Activated T-helper 1 cell treated with anti-CD3 and anti-CD28 coated beads, Interleukin-12 subunit alpha, Interleukin-12 subunit beta, Interleukin-2, Interleukin-4 antibody, amounts not matched to agents 30 ng/mL and 10 ng/mL and 1 ng/mL, durations not matched to agents 14 hours and 24 hours and 36 hours (primary cell): Measurements from ENCODE around the gene TSPAN9. TPM values are rescaled to one million over a fixed set of nuclear protein-coding genes. Genes with fewer than 3 reads are reported as not detected.

Experiments
- DNase-seq: peaks from one replicate; pipeline ENCODE4 v3.0.0; 2021; ENCODE audit warnings: low spot score
- H3K27ac Mint-ChIP-seq: one replicate; pipeline ENCODE4 v1.8.0; 2021; ENCODE audit warnings: mild to moderate bottlenecking, mixed read lengths
- H3K27me3 Mint-ChIP-seq: one replicate; pipeline ENCODE4 v1.8.0; 2022; ENCODE audit warnings: mild to moderate bottlenecking, moderate library complexity, mixed read lengths; ENCODE audit not compliant: insufficient read depth
- H3K36me3 Mint-ChIP-seq: one replicate; pipeline ENCODE4 v1.8.0; 2021; ENCODE audit warnings: low read depth, mixed read lengths
- H3K4me1 Mint-ChIP-seq: one replicate; pipeline ENCODE4 v1.8.0; 2021; ENCODE audit warnings: low read depth, mixed read lengths
- H3K4me3 Mint-ChIP-seq: one replicate; pipeline ENCODE4 v1.8.0; 2021; ENCODE audit warnings: mild to moderate bottlenecking, moderate library complexity, mixed read lengths
- H3K9me3 Mint-ChIP-seq: one replicate; pipeline ENCODE4 v1.8.0; 2021; ENCODE audit warnings: mixed read lengths
- intact Hi-C: fragments of 100-400 bp; cut with micrococcal nuclease; formaldehyde crosslinking; loops from one replicate; pipeline ENCODE4 v1.15.1; 2024
- total RNA-seq: library from RNA; stranded (reverse); gene quantifications from 2 replicates; pipeline ENCODE4 v1.2.3, GENCODE V29; 2022

Gene TSPAN9
- total RNA-seq, 1 donor from 2014 or later = 0.44 TPM

DNA sequence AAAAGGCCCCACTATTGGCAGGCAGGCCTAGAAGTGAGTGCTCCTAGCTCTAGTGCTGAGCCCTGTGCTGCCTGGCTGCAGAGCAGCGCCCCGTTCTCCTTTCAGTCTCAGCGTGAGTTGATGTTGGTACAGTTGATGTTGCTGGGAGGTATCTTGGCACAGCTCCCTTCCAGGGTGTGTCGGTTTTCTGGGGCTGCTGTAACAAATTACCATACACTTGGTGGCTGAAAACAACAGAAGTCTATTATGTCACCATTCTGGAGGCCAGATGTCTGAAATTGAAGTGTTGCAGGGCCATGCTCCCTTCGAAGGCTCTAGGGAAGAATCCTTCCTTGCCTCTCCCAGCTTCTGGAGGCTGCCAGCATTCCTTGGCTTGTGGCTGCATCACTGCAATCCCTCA lies 151.4 kb downstream of the TSPAN9 start:
- Mint-ChIP-seq H3K27ac (no peak overlapping the region), H3K4me3 (no peak overlapping the region), H3K4me1 (no peaks in the 10 kb centered on the region), H3K27me3 (peaks cover 7% of the 10 kb centered on the region), H3K36me3 (no peaks in the 10 kb centered on the region), H3K9me3 (no peaks in the 10 kb centered on the region)
- DNase-seq = no peak
- intact Hi-C loops = no loop called here

DNA sequence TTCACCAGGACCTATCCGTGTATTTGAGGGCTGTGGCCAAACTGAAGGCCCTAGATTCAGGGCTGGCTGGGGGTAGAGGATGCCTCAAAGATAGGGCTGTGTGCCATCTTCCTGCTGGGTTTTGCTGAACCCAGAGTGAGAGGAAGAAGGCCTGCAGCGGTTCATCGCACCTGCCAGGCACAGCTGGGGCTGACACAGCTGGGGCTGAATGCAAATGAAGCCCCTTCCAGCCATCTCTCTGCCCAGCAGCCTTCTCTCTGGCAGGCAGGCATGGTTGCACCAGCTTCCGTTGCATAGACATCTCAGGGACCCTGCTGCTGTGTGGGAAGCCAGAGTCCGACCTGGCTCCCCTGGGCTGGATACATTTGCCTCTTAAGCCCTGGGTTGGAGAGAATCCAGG lies 152.4 kb downstream of the TSPAN9 start:
- H3K27ac Mint-ChIP-seq = no peak overlapping the region
- H3K4me3 Mint-ChIP-seq = no peak overlapping the region
- H3K9me3 Mint-ChIP-seq = no peaks in the 10 kb centered on the region
- intact Hi-C loops = no loop called here
- DNase-seq = no peak
- no peaks in the 10 kb centered on the region for H3K4me1 Mint-ChIP-seq
- H3K27me3 Mint-ChIP-seq = peaks cover 7% of the 10 kb centered on the region
- no peaks in the 10 kb centered on the region for H3K36me3 Mint-ChIP-seq

DNA sequence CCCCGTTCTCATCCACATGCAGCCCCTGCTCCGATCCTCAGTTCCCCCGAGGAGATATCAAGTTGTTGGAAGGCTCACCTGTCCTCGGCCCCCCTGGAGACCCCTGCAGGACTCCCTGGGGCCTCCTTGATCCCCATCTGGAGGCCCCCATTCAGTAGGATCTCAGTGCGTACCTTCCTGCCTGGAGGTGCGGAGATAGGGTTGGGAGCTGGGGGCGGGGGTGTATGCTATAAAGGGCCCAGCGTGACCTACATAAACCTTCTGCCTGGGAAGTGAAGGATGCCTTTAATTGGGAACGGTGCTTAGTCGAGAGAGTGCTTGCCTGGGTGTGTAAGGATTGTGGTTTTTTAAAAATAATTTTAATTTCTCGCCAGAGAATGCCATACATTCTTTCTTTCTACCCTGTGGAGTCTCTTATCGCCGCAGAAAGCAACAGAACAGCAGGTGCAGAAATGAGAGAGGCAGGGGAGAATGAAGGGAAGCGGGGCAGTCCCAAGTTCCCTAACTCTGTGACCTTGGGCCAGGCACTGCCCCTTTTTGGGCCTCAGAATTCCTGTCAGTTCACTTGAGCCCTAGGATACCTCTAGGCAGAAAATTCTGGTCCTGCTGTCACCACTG lies 153.7 kb downstream of the TSPAN9 start:
- intact Hi-C loops = no loop called here
- no peak for DNase-seq
- H3K27me3 Mint-ChIP-seq = peaks cover 6% of the 10 kb centered on the region
- H3K9me3 Mint-ChIP-seq = no peaks in the 10 kb centered on the region
- no peaks in the 10 kb centered on the region for H3K4me1 Mint-ChIP-seq
- no peak overlapping the region for H3K4me3 Mint-ChIP-seq
- H3K36me3 Mint-ChIP-seq = no peaks in the 10 kb centered on the region
- no peak overlapping the region for H3K27ac Mint-ChIP-seq

DNA sequence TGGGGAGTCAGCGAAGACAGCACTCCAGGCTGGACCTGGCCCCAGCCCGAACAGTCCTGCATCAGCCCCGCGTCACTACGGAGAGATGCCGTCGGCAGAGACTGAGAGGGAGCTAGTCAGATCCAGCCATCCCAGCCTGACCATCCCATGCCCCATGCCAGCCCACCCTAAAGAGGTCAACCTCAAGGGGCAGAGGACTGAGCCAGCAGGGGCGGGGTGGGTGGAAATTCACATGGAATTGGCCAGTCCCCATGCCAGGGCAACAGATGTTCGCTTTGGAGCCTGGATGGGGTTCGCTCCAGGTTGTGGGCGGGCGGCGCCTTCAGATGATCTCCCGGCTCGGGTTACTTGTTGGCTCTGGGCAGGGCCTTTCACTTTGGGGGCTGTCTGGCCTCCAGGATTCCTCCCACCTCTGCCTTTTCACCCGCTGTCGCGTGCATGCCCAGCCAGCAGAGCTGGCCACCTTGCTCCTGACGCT lies 154.3 kb downstream of the TSPAN9 start:
- no peaks in the 10 kb centered on the region for H3K4me1 Mint-ChIP-seq
- H3K27me3 Mint-ChIP-seq = peaks cover 4% of the 10 kb centered on the region
- no peaks in the 10 kb centered on the region for H3K36me3 Mint-ChIP-seq
- H3K9me3 Mint-ChIP-seq = no peaks in the 10 kb centered on the region
- H3K4me3 Mint-ChIP-seq = no peak overlapping the region
- intact Hi-C loops = no loop called here
- H3K27ac Mint-ChIP-seq = no peak overlapping the region
- no peak for DNase-seq

DNA sequence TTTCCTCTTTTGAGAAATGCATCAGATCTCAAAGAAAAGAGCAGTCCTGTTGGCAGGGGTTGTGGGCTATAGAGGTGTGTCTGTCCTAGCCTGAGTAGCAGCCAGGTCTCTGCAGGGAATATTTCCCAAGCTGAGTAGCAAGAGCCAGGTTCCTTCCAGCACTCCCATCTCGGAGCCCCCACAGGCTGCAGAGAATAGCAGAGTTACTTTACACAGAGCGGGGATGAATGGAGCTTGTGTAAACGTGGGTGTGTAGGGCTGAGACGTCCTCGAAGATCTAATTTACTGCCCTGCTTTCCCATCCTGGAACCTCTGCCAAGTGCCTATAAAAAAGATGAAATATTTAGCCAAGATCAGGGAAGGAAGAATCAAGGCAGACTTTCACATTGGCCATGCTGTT lies 156.6 kb downstream of the TSPAN9 start:
- no peak for DNase-seq
- Mint-ChIP-seq H3K4me1 (no peaks in the 10 kb centered on the region), H3K27ac (no peak overlapping the region), H3K4me3 (no peak overlapping the region), H3K36me3 (no peaks in the 10 kb centered on the region), H3K27me3 (peaks cover 9% of the 10 kb centered on the region), H3K9me3 (no peaks in the 10 kb centered on the region)
- intact Hi-C loops = no loop called here

DNA sequence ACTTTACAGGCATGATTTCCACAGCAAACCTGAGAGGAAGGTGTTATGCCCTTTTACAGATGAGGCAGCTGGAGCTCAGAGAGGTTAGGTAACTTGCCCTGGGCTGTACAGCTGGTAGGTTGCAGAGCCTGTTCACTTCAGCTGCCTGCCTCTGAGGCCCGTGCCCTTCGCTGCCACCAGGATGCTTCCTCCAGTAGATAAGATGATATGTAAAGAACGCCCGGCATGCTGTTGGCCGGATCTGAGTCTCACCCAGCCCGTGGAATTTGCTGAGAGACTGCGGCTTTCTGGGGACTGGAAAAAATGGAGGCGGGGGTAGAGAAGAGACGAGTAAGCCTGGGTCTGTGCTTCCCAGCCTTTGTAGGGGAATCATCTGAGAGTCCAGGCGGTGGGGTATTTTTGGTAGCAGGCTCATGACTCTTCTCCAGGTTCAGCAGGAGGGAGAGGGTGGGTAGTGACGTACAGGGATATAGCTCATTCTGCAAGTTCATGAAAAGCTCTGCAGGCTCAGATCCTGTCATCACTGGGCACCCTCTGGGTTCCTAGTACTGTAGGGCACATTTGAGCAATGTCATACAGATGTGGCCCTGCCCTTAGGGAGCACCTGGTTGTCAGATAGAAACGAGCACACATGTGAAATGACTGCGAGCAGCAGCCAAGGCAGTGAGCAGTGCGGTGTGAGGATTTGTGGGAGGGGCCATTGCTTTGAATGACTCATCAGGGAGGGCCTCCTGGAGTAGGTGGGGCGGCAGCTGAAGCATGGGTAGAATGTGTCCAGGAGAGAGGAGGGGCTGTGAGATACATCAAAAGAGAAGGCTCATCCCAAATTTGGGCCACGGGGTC lies 159.4 kb downstream of the TSPAN9 start:
- Mint-ChIP-seq H3K36me3 (no peaks in the 10 kb centered on the region), H3K27ac (no peak overlapping the region), H3K9me3 (no peaks in the 10 kb centered on the region), H3K4me1 (no peaks in the 10 kb centered on the region), H3K4me3 (no peak overlapping the region), H3K27me3 (peaks cover 9% of the 10 kb centered on the region)
- intact Hi-C loops = no loop called here
- no peak for DNase-seq

DNA sequence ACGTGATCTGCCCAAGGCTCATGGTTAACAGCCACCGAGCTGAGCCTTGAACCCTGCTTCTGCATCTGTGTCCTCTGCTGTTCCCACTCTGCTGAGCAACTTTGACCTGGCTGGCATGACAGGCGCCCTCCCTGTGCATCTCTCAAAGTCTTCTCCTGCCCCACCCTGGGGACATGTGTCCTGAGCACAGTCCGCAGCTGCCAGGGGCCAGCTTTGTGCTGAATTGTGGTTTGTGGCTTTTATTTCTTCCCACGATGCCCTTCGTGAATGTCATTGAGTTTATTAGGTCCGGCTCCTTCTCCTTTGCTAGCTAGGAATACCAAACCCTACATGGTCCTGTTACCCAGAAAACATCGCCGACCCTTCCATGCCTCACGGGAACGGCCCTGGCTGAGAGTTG lies 161.0 kb downstream of the TSPAN9 start:
- H3K4me1 Mint-ChIP-seq = no peaks in the 10 kb centered on the region
- intact Hi-C loops = no loop called here
- H3K9me3 Mint-ChIP-seq = no peaks in the 10 kb centered on the region
- H3K27ac Mint-ChIP-seq = no peak overlapping the region
- no peaks in the 10 kb centered on the region for H3K36me3 Mint-ChIP-seq
- H3K27me3 Mint-ChIP-seq = peaks cover 9% of the 10 kb centered on the region
- H3K4me3 Mint-ChIP-seq = no peak overlapping the region
- DNase-seq = no peak

DNA sequence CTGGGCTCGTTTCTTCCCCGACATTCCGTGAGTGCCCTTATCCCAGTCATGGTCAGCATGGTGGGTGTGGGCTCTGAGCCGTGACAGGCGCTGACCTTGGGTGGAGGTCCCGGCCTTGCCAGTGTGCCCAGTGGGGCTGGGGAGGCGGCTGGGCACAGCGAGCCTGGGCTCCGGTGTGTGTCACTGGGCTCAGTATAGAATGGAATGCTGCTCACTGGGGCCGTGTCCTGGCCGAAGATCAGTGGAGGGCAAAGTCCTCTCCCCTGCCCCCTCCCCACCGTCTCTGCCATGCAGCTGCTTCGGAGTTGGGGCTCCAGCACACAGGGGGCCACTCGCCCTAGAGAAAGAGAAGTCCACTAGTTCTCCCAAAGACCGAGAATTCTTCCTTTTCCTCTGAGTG lies 164.4 kb downstream of the TSPAN9 start:
- Mint-ChIP-seq H3K4me3 (no peak overlapping the region), H3K27me3 (peaks cover 5% of the 10 kb centered on the region), H3K4me1 (no peaks in the 10 kb centered on the region), H3K9me3 (no peaks in the 10 kb centered on the region), H3K36me3 (no peaks in the 10 kb centered on the region), H3K27ac (no peak overlapping the region)
- intact Hi-C loops = no loop called here
- no peak for DNase-seq

DNA sequence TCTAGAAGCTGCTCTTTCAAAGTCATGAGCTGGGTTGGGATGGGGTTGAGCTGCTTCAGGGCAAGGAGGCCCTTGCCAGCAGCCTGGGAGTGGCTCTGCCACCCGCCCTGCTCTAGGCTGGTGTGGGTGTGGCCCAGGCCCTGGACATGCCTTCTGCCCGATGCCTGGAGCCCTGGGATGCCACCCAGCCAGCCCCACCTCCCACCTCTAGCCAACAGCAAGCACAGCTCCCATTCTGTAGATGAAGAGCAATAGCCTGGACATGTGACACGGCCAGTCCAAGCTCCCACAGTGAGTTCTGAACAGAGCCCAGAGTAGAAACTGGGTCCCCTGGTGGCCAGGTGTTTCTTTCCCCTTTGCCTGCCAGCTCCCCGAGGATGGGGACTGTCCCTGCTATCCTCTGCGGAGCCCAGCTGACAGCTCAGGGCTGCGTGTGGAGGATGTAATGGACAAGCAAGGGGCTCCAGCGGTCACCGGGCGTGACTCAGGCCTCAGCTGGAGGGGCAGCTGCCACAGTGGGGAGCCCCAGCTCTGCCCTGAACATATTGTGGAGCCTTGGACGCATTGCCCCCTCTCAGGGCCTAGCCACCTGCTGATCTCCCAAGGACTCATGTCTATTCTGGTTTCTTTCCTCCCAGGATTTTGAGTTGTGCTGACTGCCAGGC lies 165.2 kb downstream of the TSPAN9 start:
- Mint-ChIP-seq H3K9me3 (no peaks in the 10 kb centered on the region), H3K36me3 (no peaks in the 10 kb centered on the region), H3K4me1 (no peaks in the 10 kb centered on the region), H3K27me3 (peaks cover 5% of the 10 kb centered on the region), H3K27ac (no peak overlapping the region), H3K4me3 (no peak overlapping the region)
- intact Hi-C loops = no loop called here
- DNase-seq = no peak

DNA sequence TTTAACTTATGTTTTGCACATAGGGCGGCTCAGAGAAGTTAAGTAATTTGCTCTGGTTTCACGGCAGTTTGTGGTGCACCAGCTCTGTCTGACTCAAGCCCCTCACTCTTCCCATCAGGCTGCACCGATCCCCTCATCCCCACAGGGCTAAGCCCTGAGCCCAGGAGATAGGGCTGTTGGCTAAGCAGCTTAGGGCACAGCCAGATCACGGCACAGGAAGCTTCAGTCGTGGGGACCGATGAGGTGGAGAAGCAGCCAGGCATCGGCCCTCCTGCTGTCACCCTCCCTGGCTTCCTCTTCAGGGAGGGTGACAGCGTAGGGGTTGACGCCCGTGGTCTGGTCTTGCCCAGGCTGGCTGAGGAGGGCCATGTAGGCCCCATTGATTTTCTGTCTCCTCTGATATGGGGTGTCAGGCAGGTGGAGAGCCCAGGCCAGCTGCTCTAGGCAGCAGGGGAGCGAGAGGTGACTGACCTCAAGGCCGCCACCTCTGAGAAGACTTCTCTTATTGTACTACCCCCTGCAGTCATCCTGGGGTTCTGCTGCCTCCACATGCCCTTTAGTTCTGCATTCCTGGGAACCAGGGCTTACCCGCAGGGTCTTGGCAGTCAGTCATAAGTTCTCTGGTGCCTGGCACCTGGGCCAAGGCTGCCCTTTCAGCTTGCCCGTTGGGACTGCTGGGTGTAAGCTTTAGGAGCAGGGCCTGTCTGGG lies 166.4 kb downstream of the TSPAN9 start:
- Mint-ChIP-seq H3K9me3 (no peaks in the 10 kb centered on the region), H3K4me3 (no peak overlapping the region), H3K27ac (no peak overlapping the region), H3K27me3 (no peaks in the 10 kb centered on the region), H3K4me1 (no peaks in the 10 kb centered on the region), H3K36me3 (no peaks in the 10 kb centered on the region)
- intact Hi-C loops = no loop called here
- DNase-seq = no peak

DNA sequence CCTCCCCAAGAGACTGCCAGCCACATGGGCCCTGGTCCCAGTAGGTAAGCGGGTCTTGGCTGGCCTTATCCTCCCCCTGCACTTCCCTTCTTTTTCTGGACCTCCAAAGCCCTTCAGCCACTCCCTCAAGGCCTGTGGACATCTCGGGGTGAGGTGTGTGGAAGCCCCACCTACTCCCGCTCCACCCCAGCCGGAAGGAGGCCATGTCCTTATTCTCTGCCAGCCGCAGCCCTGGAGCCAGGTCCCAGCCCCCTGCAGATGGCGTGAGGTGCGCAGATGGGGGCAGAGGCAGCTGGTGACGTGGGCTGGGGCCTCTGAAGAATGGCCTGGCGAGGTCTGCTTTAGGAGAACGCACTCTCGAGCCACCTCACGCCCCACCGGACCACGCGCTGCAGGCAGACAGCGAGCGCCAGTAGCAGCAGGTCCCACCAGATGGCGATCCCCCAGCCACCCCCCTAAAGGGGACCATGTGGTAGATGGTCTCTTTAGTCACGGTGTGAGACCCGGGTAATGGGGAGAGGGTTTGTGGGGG lies 167.1 kb downstream of the TSPAN9 start:
- no peaks in the 10 kb centered on the region for H3K27me3 Mint-ChIP-seq
- DNase-seq = no peak
- H3K4me1 Mint-ChIP-seq = peaks cover 5% of the 10 kb centered on the region
- no peaks in the 10 kb centered on the region for H3K9me3 Mint-ChIP-seq
- no peak overlapping the region for H3K4me3 Mint-ChIP-seq
- no peaks in the 10 kb centered on the region for H3K36me3 Mint-ChIP-seq
- H3K27ac Mint-ChIP-seq = no peak overlapping the region
- intact Hi-C loops = no loop called here

DNA sequence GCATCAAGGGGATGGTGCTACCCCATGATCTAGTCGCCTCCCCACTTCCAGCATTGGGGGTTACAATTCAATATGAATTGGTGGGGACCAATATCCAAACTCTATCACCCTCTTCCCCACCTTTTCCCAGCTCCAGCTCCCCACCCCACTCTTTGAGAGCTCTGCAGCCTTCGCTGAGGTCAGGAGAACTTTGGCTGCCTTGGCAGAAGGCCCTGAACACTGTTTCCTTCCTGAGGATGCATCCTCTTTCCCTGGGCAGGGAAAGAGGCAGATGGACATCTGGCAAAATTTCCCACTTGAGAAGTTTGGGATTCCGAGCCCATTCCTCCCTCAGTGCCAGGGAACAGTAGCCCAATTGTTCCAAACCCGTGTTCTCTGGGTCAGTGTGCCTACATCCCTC lies 169.1 kb downstream of the TSPAN9 start:
- Mint-ChIP-seq H3K4me3 (no peak overlapping the region), H3K27ac (no peak overlapping the region)
- intact Hi-C loops = no loop called here

More for the DNA sequence above, 169.1 kb downstream of the TSPAN9 start:
- Mint-ChIP-seq H3K27me3 (peaks cover 3% of the 10 kb centered on the region), H3K4me1 (peaks cover 8% of the 10 kb centered on the region), H3K36me3 (no peaks in the 10 kb centered on the region), H3K9me3 (no peaks in the 10 kb centered on the region)
- no peak for DNase-seq
